CD4-positive, alpha-beta T cell (primary cell): ENCODE data around the gene ABCC4. TPM values are rescaled to one million over a fixed set of nuclear protein-coding genes. Genes with fewer than 3 reads are reported as not detected.

Source experiments
- ATAC-seq: fragments of 200-7000 bp; cut with Tn5 transposase; one replicate; pipeline ENCODE4 v1.10.0; 2022; ENCODE audit warnings: mild to moderate bottlenecking; ENCODE audit not compliant: poor library complexity
- CTCF ChIA-PET: fragments of 350-600 bp; sonication (Branson Sonifier 250); formaldehyde crosslinking; loops from one replicate; lab custom pipeline; 2021; ENCODE audit warnings: antibody characterized with exemption, inconsistent platforms; lab: Charles Lee
- POLR2A ChIA-PET: fragments of 350-600 bp; sonication (Branson Sonifier 250); formaldehyde crosslinking; loops from one replicate; lab custom pipeline; 2021; ENCODE audit warnings: antibody characterized with exemption, inconsistent platforms; lab: Charles Lee
- DNase-seq, 14 experiments: peaks; one replicate each; pipeline ENCODE4 v3.0.0-alpha.2; 2013 to 2020; ENCODE audit warnings: mixed read lengths in 2 of 14
- H3K27ac ChIP-seq, 2 donors: one replicate each; pipeline versions ENCODE4 v1.5.1 to v1.7.0; 2013; ENCODE audit warnings: low read length in 2 of 2, low read depth in 1 of 2, mild to moderate bottlenecking in 1 of 2
- H3K27me3 ChIP-seq, 2 experiments: 1 replicate in 1 of 2; 2 replicates in 1 of 2; pipeline versions ENCODE4 v1.6.1 to v1.7.0; 2013; ENCODE audit warnings: low read length in 2 of 2, control low read depth in 1 of 2, mild to moderate bottlenecking in 1 of 2, moderate library complexity in 1 of 2; ENCODE audit not compliant: insufficient read depth in 2 of 2, control insufficient read depth in 1 of 2
- H3K36me3 ChIP-seq: one replicate; pipeline ENCODE4 v1.6.1; 2013; ENCODE audit warnings: low read length, control low read depth; ENCODE audit not compliant: insufficient read depth
- H3K4me1 ChIP-seq: one replicate; pipeline ENCODE4 v1.6.1; 2013; ENCODE audit warnings: low read length, control low read depth; ENCODE audit not compliant: insufficient read depth
- H3K4me3 ChIP-seq: one replicate; pipeline ENCODE4 v1.5.1; 2013; ENCODE audit warnings: mild to moderate bottlenecking, low read length, moderate library complexity
- H3K9me3 ChIP-seq, 2 experiments: 1 replicate in 1 of 2; 2 replicates in 1 of 2; pipeline versions ENCODE4 v1.6.1 to v1.7.0; 2013; ENCODE audit warnings: low read length in 2 of 2, mild to moderate bottlenecking in 2 of 2, control low read depth in 1 of 2, moderate library complexity in 1 of 2; ENCODE audit not compliant: control insufficient read depth in 1 of 2, insufficient read depth in 1 of 2
- H3K27ac Mint-ChIP-seq: one replicate; pipeline ENCODE4 v1.8.0; 2020; ENCODE audit warnings: mixed read lengths
- H3K27me3 Mint-ChIP-seq: one replicate; pipeline ENCODE4 v1.8.0; 2021; ENCODE audit warnings: mixed read lengths
- H3K36me3 Mint-ChIP-seq: one replicate; pipeline ENCODE4 v1.8.0; 2021; ENCODE audit warnings: low read depth, mixed read lengths
- H3K4me1 Mint-ChIP-seq: one replicate; pipeline ENCODE4 v1.8.0; 2021; ENCODE audit warnings: low read depth, mixed read lengths
- H3K4me3 Mint-ChIP-seq: one replicate; pipeline ENCODE4 v1.8.0; 2020; ENCODE audit warnings: mild to moderate bottlenecking, mixed read lengths
- H3K9me3 Mint-ChIP-seq: one replicate; pipeline ENCODE4 v1.8.0; 2020; ENCODE audit warnings: mixed read lengths
- CTCF ChIP-seq: fragments of 200-600 bp; IDR thresholded peaks from one replicate; pipeline ENCODE4 v1.8.0; 2022; ENCODE audit warnings: antibody characterized with exemption, mild to moderate bottlenecking
- intact Hi-C, 2 experiments: fragments of 100-400 bp; cut with DNase I in 1 of 2; cut with micrococcal nuclease in 1 of 2; formaldehyde crosslinking; loops; one replicate each; pipeline versions ENCODE4 v1.15.1 to v1.9.0; 2023 to 2025; cut with DNase I, micrococcal nuclease
- total RNA-seq, 174 experiments: library from RNA in 2 of 174; stranded (reverse) in 2 of 174; gene quantifications; one replicate each; pipeline ENCODE4 v1.2.3 and lab custom pipeline; 2021 to 2026

Gene ABCC4
- total RNA-seq, 2 experiments from 2014 or later, result 4.0 to 4.4 TPM

- CTCF ChIA-PET, result interaction anchor here (0.8 kb wide), 1 partner anchor 12 kb away, joined by 3 read pairs; no protein-coding TSS in a partner anchor
- intact Hi-C loops, result no loop called here
- DNase-seq, result no peak
Measured at GRCh38 chr13:95138876-95139585, 162.2 kb downstream of the ABCC4 start.

GRCh38 chr13:95137096-95137495 lies 164.2 kb downstream of the ABCC4 start:
- H3K4me1 ChIP-seq, result no peaks in the 10 kb centered on the region
- intact Hi-C loops, result no loop called here
- H3K9me3 ChIP-seq, result no peaks in the 10 kb centered on the region
- TF ChIP-seq CTCF, result no peak
- Mint-ChIP-seq H3K36me3 (peaks cover 37% of the 10 kb centered on the region), H3K4me3 (no peak overlapping the region), H3K27me3 (no peaks in the 10 kb centered on the region), H3K4me1 (no peaks in the 10 kb centered on the region), H3K9me3 (no peaks in the 10 kb centered on the region), H3K27ac (no peak overlapping the region)
- DNase-seq, result peak in 2 of 14 experiments; percentile 4 to 26
- ChIA-PET CTCF (no interaction called here), POLR2A (no interaction called here)
- H3K27ac ChIP-seq, result no peak overlapping the region
- ATAC-seq, result no peak
- H3K4me3 ChIP-seq, result no peak overlapping the region
- no peaks in the 10 kb centered on the region for H3K27me3 ChIP-seq
- peaks cover 5% of the 10 kb centered on the region for H3K36me3 ChIP-seq

More at GRCh38 chr13:95138876-95139585, 162.2 kb downstream of the ABCC4 start:
- TF ChIP-seq CTCF, result no peak
- Mint-ChIP-seq H3K27ac (no peak overlapping the region), H3K4me3 (no peak overlapping the region), H3K4me1 (no peaks in the 10 kb centered on the region), H3K27me3 (no peaks in the 10 kb centered on the region), H3K9me3 (no peaks in the 10 kb centered on the region), H3K36me3 (peaks cover 34% of the 10 kb centered on the region)
- Histone ChIP-seq H3K4me1 (no peaks in the 10 kb centered on the region), H3K4me3 (no peak overlapping the region), H3K27me3 (no peaks in the 10 kb centered on the region), H3K36me3 (peaks cover 5% of the 10 kb centered on the region), H3K9me3 (no peaks in the 10 kb centered on the region), H3K27ac (no peak overlapping the region)
- ATAC-seq, result no peak
- POLR2A ChIA-PET, result no interaction called here

- no peaks in the 10 kb centered on the region for H3K9me3 Mint-ChIP-seq
- Histone ChIP-seq H3K4me1 (no peaks in the 10 kb centered on the region), H3K36me3 (peaks cover 5% of the 10 kb centered on the region), H3K27me3 (no peaks in the 10 kb centered on the region), H3K4me3 (no peak overlapping the region), H3K27ac (no peak overlapping the region), H3K9me3 (no peaks in the 10 kb centered on the region)
- H3K27ac Mint-ChIP-seq, result no peak overlapping the region
- H3K4me3 Mint-ChIP-seq, result no peak overlapping the region
- H3K4me1 Mint-ChIP-seq, result no peaks in the 10 kb centered on the region
- intact Hi-C loops, result no loop called here
- DNase-seq, result no peak
- POLR2A ChIA-PET, result no interaction called here
- H3K27me3 Mint-ChIP-seq, result no peaks in the 10 kb centered on the region
- H3K36me3 Mint-ChIP-seq, result peaks cover 36% of the 10 kb centered on the region
- no peak for ATAC-seq
- CTCF ChIA-PET, result no interaction called here
- no peak for TF ChIP-seq CTCF
Measured at GRCh38 chr13:95136638-95137037, 164.6 kb downstream of the ABCC4 start.
